ENCODE measurements around the gene ARHGEF16.

Gene ARHGEF16

DNA sequence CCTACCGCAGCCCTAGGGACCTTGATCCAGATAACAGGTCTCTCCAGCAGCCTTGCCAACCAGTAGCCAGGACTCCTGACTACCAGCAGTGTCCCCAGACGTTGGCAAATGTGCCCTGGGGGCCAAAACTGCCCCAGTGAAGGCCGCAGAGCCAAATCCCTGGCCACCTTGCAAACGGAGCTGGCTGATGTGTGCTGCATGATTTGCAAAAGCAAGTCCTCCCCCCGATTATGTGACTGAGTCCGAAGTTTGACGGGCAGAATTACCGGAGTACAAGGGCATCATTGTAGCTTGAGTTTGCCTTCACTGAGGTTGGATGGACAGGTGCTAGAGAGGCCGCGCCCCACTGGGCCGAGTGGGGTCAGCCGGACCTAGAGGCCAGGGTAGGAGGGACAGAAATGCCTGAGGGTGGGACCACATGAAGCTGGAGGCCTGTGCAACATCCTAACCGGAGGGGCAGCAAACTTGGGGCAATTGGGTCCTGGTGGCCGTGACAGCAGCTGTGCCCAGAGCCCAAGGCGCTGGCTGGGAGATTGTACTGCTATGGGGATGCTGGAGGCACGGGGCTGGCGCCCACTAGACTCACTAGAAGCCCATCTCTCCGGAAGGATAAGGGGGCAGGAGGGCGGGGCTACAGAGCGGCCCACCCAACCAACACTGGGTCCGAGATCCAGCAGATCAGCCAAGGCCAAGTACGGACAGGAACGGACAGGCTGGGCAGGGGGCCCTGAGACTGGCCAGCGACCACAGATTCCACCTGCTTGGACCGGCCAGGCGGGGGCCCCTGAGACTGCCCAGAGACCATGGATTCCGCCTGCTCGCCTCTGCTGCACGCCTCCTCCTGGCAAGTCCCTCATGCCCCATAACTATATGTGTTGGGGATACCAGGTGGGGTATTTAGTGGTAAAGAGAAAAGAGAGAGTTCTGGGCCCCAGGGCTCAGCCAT lies 2.8 kb downstream of the ARHGEF16 start:
- TF ChIP-seq, protein P1, sequence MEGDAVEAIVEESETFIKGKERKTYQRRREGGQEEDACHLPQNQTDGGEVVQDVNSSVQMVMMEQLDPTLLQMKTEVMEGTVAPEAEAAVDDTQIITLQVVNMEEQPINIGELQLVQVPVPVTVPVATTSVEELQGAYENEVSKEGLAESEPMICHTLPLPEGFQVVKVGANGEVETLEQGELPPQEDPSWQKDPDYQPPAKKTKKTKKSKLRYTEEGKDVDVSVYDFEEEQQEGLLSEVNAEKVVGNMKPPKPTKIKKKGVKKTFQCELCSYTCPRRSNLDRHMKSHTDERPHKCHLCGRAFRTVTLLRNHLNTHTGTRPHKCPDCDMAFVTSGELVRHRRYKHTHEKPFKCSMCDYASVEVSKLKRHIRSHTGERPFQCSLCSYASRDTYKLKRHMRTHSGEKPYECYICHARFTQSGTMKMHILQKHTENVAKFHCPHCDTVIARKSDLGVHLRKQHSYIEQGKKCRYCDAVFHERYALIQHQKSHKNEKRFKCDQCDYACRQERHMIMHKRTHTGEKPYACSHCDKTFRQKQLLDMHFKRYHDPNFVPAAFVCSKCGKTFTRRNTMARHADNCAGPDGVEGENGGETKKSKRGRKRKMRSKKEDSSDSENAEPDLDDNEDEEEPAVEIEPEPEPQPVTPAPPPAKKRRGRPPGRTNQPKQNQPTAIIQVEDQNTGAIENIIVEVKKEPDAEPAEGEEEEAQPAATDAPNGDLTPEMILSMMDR (conservative IDR thresholded peaks at IDR 0.05; ENCODE audit: low read depth, low read length): no peak
- Histone ChIP-seq H3K4me1 (ENCODE audit: low read depth, poor library complexity, severe bottlenecking) (no peaks in the 10 kb centered on the region), H3K4me3 (IDR thresholded peaks at IDR 0.05; ENCODE audit: insufficient read depth, low read depth, low read length) (no peak overlapping the region), H2AFZ (ENCODE audit: low read depth) (no peak overlapping the region), H4K20me1 (ENCODE audit: insufficient read depth) (no peaks in the 10 kb centered on the region), H3K4me2 (no peak overlapping the region), H3K36me3 (ENCODE audit: insufficient read depth) (no peaks in the 10 kb centered on the region), H3K27ac (no peak overlapping the region), H3K27me3 (ENCODE audit: insufficient read depth, low read depth) (peaks cover 75% of the 10 kb centered on the region), H3K9ac (no peak overlapping the region), H3K79me2 (ENCODE audit: insufficient read depth, low read depth) (no peaks in the 10 kb centered on the region)

DNA sequence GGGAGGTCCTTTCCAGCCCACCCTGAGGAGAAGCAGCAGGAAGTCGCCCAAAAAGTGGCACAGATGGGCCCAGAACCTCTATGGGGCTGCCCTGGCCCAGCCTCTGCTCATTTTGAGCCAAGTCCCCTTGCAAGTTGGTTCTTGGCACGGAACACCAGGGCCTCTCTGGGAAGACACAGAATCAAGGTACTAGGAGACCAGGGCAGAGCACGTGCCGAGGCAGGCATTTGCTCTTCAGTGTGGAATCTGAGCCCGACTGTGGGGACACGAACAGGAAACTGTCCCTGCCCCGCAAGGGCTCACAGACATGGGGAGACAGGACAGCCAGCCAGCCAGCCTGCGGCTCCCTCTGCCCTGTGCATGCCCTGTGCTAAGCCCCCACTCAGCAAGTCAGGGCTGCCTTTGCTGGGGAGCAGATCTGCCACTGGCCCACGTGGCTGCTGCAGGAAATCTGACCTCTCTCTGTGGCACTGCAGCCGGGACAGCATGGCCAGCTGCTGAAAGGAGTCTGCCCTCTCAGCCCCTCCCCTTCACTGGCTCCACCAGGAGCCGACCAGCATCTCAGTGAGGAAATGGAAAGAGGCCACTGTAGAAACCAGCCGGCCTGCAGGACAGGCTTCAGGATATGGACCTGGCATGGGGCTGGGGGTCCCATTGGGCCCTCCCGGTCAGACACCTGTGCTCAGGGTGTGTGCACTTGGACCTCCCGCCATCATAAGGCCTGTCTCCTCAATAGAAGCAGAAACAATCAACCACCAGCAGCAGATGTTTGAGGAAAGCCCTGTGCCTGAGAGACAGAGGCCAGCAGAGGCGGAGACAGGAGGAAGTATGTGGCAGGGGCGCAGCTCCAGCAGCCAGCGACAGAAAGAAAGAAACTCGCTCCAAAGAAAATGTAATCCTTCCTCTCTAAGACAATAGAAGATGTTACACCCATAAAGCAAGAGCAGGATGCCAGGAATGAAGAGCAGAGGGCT lies 3.7 kb downstream of the ARHGEF16 start:
- Histone ChIP-seq H3K4me3 (IDR thresholded peaks at IDR 0.05; ENCODE audit: insufficient read depth, low read depth, low read length) (no peak overlapping the region), H3K27ac (no peak overlapping the region), H2AFZ (ENCODE audit: low read depth) (no peak overlapping the region), H3K79me2 (ENCODE audit: insufficient read depth, low read depth) (no peaks in the 10 kb centered on the region), H3K4me1 (ENCODE audit: low read depth, poor library complexity, severe bottlenecking) (no peaks in the 10 kb centered on the region), H3K9ac (no peak overlapping the region), H3K27me3 (ENCODE audit: insufficient read depth, low read depth) (peaks cover 83% of the 10 kb centered on the region), H3K4me2 (no peak overlapping the region), H3K36me3 (ENCODE audit: insufficient read depth) (no peaks in the 10 kb centered on the region), H4K20me1 (ENCODE audit: insufficient read depth) (no peaks in the 10 kb centered on the region)
- TF ChIP-seq, protein P1 (conservative IDR thresholded peaks at IDR 0.05; ENCODE audit: low read depth, low read length): no peak

DNA sequence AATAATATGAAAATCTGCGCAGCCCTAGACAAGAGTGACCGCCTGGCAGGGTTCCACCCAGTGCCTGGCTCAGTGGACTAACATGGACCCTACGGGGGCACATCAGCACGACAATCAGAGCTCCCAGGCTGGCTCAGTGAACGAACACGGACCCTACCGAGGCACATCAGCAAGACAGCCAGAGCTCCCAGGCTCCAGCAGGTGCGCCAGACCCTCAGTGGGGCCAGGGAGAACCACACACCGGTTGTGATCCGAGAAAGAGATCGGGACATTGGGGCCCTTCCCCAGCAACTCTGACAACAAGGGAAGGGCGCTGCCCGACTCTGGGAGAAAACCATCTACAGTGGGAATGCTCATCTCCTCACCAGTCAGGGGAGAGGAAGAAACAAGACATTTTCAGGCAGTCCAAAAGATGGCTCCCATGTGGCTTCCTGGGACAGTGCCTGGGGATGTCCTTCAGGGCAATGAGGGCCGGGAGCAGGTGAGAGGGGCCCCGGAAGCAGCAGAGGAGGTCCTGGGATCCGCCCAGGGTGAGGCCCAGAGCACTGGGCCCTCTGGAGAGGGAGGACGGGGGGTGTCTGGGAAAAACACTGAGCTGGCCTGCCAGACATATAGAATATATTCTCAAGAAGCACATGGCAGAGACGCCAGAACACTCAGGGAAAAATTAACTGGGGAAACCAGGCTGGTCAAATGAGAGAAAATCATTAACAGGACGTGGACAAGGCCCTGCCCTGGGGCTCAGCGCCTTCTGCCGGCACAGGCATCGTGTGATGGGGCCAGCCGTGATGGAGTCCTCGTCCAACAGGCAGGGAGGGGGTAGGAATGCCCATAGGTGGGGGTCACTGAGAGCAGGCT lies 4.8 kb downstream of the ARHGEF16 start:
- Histone ChIP-seq H3K79me2 (ENCODE audit: insufficient read depth, low read depth) (no peaks in the 10 kb centered on the region), H2AFZ (ENCODE audit: low read depth) (no peak overlapping the region), H4K20me1 (ENCODE audit: insufficient read depth) (no peaks in the 10 kb centered on the region), H3K27ac (no peak overlapping the region), H3K4me1 (ENCODE audit: low read depth, poor library complexity, severe bottlenecking) (no peaks in the 10 kb centered on the region), H3K36me3 (ENCODE audit: insufficient read depth) (no peaks in the 10 kb centered on the region), H3K27me3 (ENCODE audit: insufficient read depth, low read depth) (peaks cover 88% of the 10 kb centered on the region), H3K4me2 (no peak overlapping the region), H3K9ac (no peak overlapping the region), H3K4me3 (IDR thresholded peaks at IDR 0.05; ENCODE audit: insufficient read depth, low read depth, low read length) (no peak overlapping the region)
- TF ChIP-seq, protein P1 (conservative IDR thresholded peaks at IDR 0.05; ENCODE audit: low read depth, low read length): no peak
